ENCODE measurements around the gene CAMKK2. TPM values are rescaled to one million over a fixed set of nuclear protein-coding genes. Genes with fewer than 3 reads are reported as not detected.
"Not testable (repeated sequence)": the region's sequence is repeated elsewhere in the genome, so short reads cannot be mapped to it uniquely, and the experiment has no call there.

CAMKK2 gene
- 25.3 TPM for polyA plus RNA-seq (2013, experiment 1 of 2; ENCODE audit: insufficient read length)
- polyA plus RNA-seq (2013, experiment 2 of 2; ENCODE audit: insufficient read length): 25.5 TPM

- DNase-seq: peak; percentile 86
Observed at GRCh38 chr12:121296618-121297434, at the start of gene CAMKK2. Gene CAMKK2 (minus strand): TSS chr12:121296709. CDS start chr12:121274526, 22,183 bp downstream.

- no peak for DNase-seq
Observed at GRCh38 chr12:121345151-121345815, 48.8 kb upstream of the CAMKK2 start.

GRCh38 chr12:121344506-121344905, 48.0 kb upstream of the CAMKK2 start:
- DNase-seq: no peak

- no peak for DNase-seq
Observed at GRCh38 chr12:121337416-121337815, 40.9 kb upstream of the CAMKK2 start.

- DNase-seq: peak; percentile 64
Observed at GRCh38 chr12:121334513-121335343, 38.2 kb upstream of the CAMKK2 start.

- no peak for DNase-seq
Observed at GRCh38 chr12:121333747-121334146, 37.2 kb upstream of the CAMKK2 start.

- DNase-seq: no peak
Observed at GRCh38 chr12:121331248-121331647, 34.7 kb upstream of the CAMKK2 start.

- no peak for DNase-seq
Observed at GRCh38 chr12:121330692-121331091, 34.2 kb upstream of the CAMKK2 start.

- DNase-seq: no peak
Observed at GRCh38 chr12:121330195-121330594, 33.7 kb upstream of the CAMKK2 start.

GRCh38 chr12:121328620-121329019, 32.1 kb upstream of the CAMKK2 start:
- DNase-seq: no peak

- no peak for DNase-seq
Observed at GRCh38 chr12:121326996-121327674, 30.6 kb upstream of the CAMKK2 start.

GRCh38 chr12:121325922-121326396, 29.4 kb upstream of the CAMKK2 start:
- DNase-seq: peak; percentile 46

GRCh38 chr12:121323908-121324307, 27.4 kb upstream of the CAMKK2 start:
- DNase-seq: no peak

GRCh38 chr12:121318121-121318520, 21.6 kb upstream of the CAMKK2 start:
- no peak for DNase-seq

- DNase-seq: no peak
Observed at GRCh38 chr12:121314431-121314830, 17.9 kb upstream of the CAMKK2 start.

GRCh38 chr12:121310231-121310630, 13.7 kb upstream of the CAMKK2 start:
- not testable (repeated sequence) for DNase-seq

- not testable (repeated sequence) for DNase-seq
Observed at GRCh38 chr12:121307397-121307796, 10.9 kb upstream of the CAMKK2 start.

GRCh38 chr12:121304306-121304705, 7.8 kb upstream of the CAMKK2 start:
- no peak for DNase-seq

- no peak for DNase-seq
Observed at GRCh38 chr12:121301876-121302275, 5.4 kb upstream of the CAMKK2 start.

GRCh38 chr12:121300083-121300819, 3.7 kb upstream of the CAMKK2 start:
- no peak for DNase-seq

GRCh38 chr12:121299662-121300061, 3.2 kb upstream of the CAMKK2 start:
- DNase-seq: no peak

Measured in fibroblast of skin of abdomen (primary cell).